ENCODE results near the gene TRIM74.
"Not testable (repeated sequence)": the region's sequence is repeated elsewhere in the genome, so short reads cannot be mapped to it uniquely, and the experiment has no call there.

GRCh38 chr7:72966892-72967291 lies 2.4 kb downstream of the TRIM74 start:
- TF ChIP-seq EZH2 (IDR thresholded peaks at IDR 0.05; ENCODE audit: low read length, unreplicated experiment); CTCF (conservative IDR thresholded peaks at IDR 0.05; ENCODE audit: low read depth, low read length): not testable (repeated sequence)
